ENCODE data around the gene CYP46A1. TPM values are rescaled to one million over a fixed set of nuclear protein-coding genes. Genes with fewer than 3 reads are reported as not detected.

The CYP46A1 gene
- total RNA-seq, 1 experiment from 2014 or later = 0.36 TPM

GRCh38 chr14:99678198-99678597 lies 5.9 kb upstream of the CYP46A1 start:
- CTCF ChIA-PET = no interaction called here

GRCh38 chr14:99679111-99679510 lies 5.0 kb upstream of the CYP46A1 start:
- ChIA-PET POLR2A (no interaction called here), CTCF (no interaction called here)
- in situ Hi-C loops (cut with HindIII; ENCODE audit: low pct_unique_long_range_greater_than_20kb, low sequenced_read_pairs) (no loop called here), intact Hi-C loops (cut with micrococcal nuclease; ENCODE audit: unreplicated experiment) (no loop called here)
- Histone ChIP-seq H3K27ac (ENCODE audit: low read length) (no peak overlapping the region), H3K4me1 (ENCODE audit: control insufficient read depth, insufficient read depth, low read length) (no peaks in the 10 kb centered on the region), H3K27me3 (ENCODE audit: control insufficient read depth, insufficient read depth, low read length) (no peaks in the 10 kb centered on the region), H3K36me3 (ENCODE audit: control insufficient read depth, insufficient read depth, low read length) (no peaks in the 10 kb centered on the region; the same call in 1 of the 2 replicates), H3K4me3 (ENCODE audit: low read depth in 2 of 2, low read length in 2 of 2) (no peak overlapping the region), H3K9me3 (ENCODE audit: control insufficient read depth, insufficient read depth, low read depth, low read length) (no peaks in the 10 kb centered on the region)
- no peak for DNase-seq (ENCODE audit: low read depth, low spot score)
- no peak for ATAC-seq
- TF ChIP-seq TCF7L2 (IDR thresholded peaks at IDR 0.05; ENCODE audit: low read depth, low read length) (no peak), POLR2AphosphoS5 (IDR thresholded peaks at IDR 0.05; ENCODE audit: low read depth, low read length) (no peak), REST (IDR thresholded peaks at IDR 0.05; ENCODE audit: insufficient read depth in 1 of 2, low read depth in 2 of 2, low read length in 1 of 2) (no peak), CTCF (IDR thresholded peaks at IDR 0.05) (no peak), SIN3A (IDR thresholded peaks at IDR 0.05; ENCODE audit: borderline replicate concordance, insufficient read depth, low read depth, low read length) (no peak)
- no TSS peak for BruUV-seq (replicated peaks)

More at GRCh38 chr14:99678198-99678597, 5.9 kb upstream of the CYP46A1 start:
- Histone ChIP-seq H3K4me1 (ENCODE audit: control insufficient read depth, insufficient read depth, low read length) (no peaks in the 10 kb centered on the region), H3K27ac (ENCODE audit: low read length) (no peak overlapping the region), H3K4me3 (ENCODE audit: low read depth in 2 of 2, low read length in 2 of 2) (no peak overlapping the region), H3K27me3 (ENCODE audit: control insufficient read depth, insufficient read depth, low read length) (no peaks in the 10 kb centered on the region), H3K9me3 (ENCODE audit: control insufficient read depth, insufficient read depth, low read depth, low read length) (no peaks in the 10 kb centered on the region), H3K36me3 (ENCODE audit: control insufficient read depth, insufficient read depth, low read length) (no peaks in the 10 kb centered on the region)
- TF ChIP-seq REST (IDR thresholded peaks at IDR 0.05; ENCODE audit: insufficient read depth in 1 of 2, low read depth in 2 of 2, low read length in 1 of 2) (no peak), CTCF (IDR thresholded peaks at IDR 0.05) (no peak), POLR2AphosphoS5 (IDR thresholded peaks at IDR 0.05; ENCODE audit: low read depth, low read length) (no peak), TCF7L2 (IDR thresholded peaks at IDR 0.05; ENCODE audit: low read depth, low read length) (no peak), SIN3A (IDR thresholded peaks at IDR 0.05; ENCODE audit: borderline replicate concordance, insufficient read depth, low read depth, low read length) (no peak)
- DNase-seq (ENCODE audit: low read depth, low spot score) (no peak), ATAC-seq (no peak)
- POLR2A ChIA-PET = no interaction called here
- intact Hi-C loops (cut with micrococcal nuclease; ENCODE audit: unreplicated experiment) = no loop called here
- in situ Hi-C loops (cut with HindIII; ENCODE audit: low pct_unique_long_range_greater_than_20kb, low sequenced_read_pairs) = no loop called here
- BruUV-seq (replicated peaks) = no TSS peak

Data from Panc1 (cell line).